ENCODE measurements around the gene CAMK2B. TPM values are rescaled to one million over a fixed set of nuclear protein-coding genes. Genes with fewer than 3 reads are reported as not detected.

Gene CAMK2B
- total and polyA plus RNA-seq, 2 of the 13 experiments (the other 11 are each of a cell fraction or from before 2014, with no cell fraction given): 0.27 to 0.48 TPM

- no peak overlapping the region for H3K4me3 ChIP-seq (replicated peaks in 1 of 3; ENCODE audit: insufficient read depth in 1 of 3, low read depth in 2 of 3, low read length in 3 of 3)
- no TSS peak for BruUV-seq (replicated peaks)
- H3K9ac ChIP-seq (ENCODE audit: insufficient read depth, low read depth, low read length): no peak overlapping the region
- no peaks in the 10 kb centered on the region for H3K36me3 ChIP-seq (replicated peaks in 1 of 2; ENCODE audit: control insufficient read depth in 1 of 2, insufficient read depth in 2 of 2, low read length in 2 of 2)
- peak overlapping the region; percentile 1; the same call in 1 of the 2 replicates for H3K4me2 ChIP-seq (ENCODE audit: low read depth, low read length)
- H4K20me1 ChIP-seq (ENCODE audit: insufficient read depth, low read length): no peaks in the 10 kb centered on the region
- POLR2A ChIA-PET: no interaction called here
- no peak for DNase-seq (ENCODE audit: low spot score)
- CTCF ChIA-PET (ENCODE audit: low intra/inter-chr PET ratio, low total read pairs): no interaction called here
- FAIRE-seq: no peak
- in situ Hi-C loops (cut with HindIII; ENCODE audit: extremely low pct_ligation_motif_present, low pct_unique_long_range_greater_than_20kb) (no loop called here), intact Hi-C loops (cut with micrococcal nuclease; ENCODE audit: unreplicated experiment) (no loop called here)
- H2AFZ ChIP-seq (ENCODE audit: low read length): no peak overlapping the region
- no peak for ATAC-seq
- H3K9me3 ChIP-seq (ENCODE audit: low read length): no peaks in the 10 kb centered on the region
- peaks cover 14 to 36% of the 10 kb centered on the region in 2 experiments; a peak in 4 of 5 replicates for H3K27me3 ChIP-seq (ENCODE audit: control insufficient read depth in 1 of 2, insufficient read depth in 2 of 2, low read length in 2 of 2)
- no peaks in the 10 kb centered on the region for H3K79me2 ChIP-seq (ENCODE audit: insufficient read depth, low read length)
- no peak overlapping the region for H3K27ac ChIP-seq (ENCODE audit: extremely low read length, insufficient read depth, low read length)
- peaks cover 18% of the 10 kb centered on the region for H3K4me1 ChIP-seq (ENCODE audit: insufficient read depth, low read length)
- WGBS (ENCODE audit: low lambda C conversion rate): 38% methylated on average over 3 of the region's 4 CpGs
- TF ChIP-seq NR2F2 (IDR thresholded peaks at IDR 0.05; ENCODE audit: borderline replicate concordance, low read depth) (no peak), MNT (IDR thresholded peaks at IDR 0.05) (peak; percentile 87; the same call in 1 of the 2 replicates)
Measured at GRCh38 chr7:44258423-44258760, 67.0 kb downstream of the CAMK2B start.

GRCh38 chr7:44257618-44258422 lies 67.6 kb downstream of the CAMK2B start:
- 58% methylated on average over 7 of the region's 18 CpGs for WGBS (ENCODE audit: low lambda C conversion rate)
- Histone ChIP-seq H3K4me3 (replicated peaks in 1 of 3; ENCODE audit: insufficient read depth in 1 of 3, low read depth in 2 of 3, low read length in 3 of 3) (no peak overlapping the region), H3K4me1 (ENCODE audit: insufficient read depth, low read length) (peaks cover 18% of the 10 kb centered on the region), H3K36me3 (replicated peaks in 1 of 2; ENCODE audit: control insufficient read depth in 1 of 2, insufficient read depth in 2 of 2, low read length in 2 of 2) (no peaks in the 10 kb centered on the region), H3K27ac (ENCODE audit: extremely low read length, insufficient read depth, low read length) (no peak overlapping the region), H4K20me1 (ENCODE audit: insufficient read depth, low read length) (no peaks in the 10 kb centered on the region), H3K9me3 (ENCODE audit: low read length) (no peaks in the 10 kb centered on the region), H2AFZ (ENCODE audit: low read length) (no peak overlapping the region), H3K9ac (ENCODE audit: insufficient read depth, low read depth, low read length) (no peak overlapping the region), H3K4me2 (ENCODE audit: low read depth, low read length) (peak overlapping the region; percentile 5; the same call in 1 of the 2 replicates), H3K79me2 (ENCODE audit: insufficient read depth, low read length) (no peaks in the 10 kb centered on the region), H3K27me3 (ENCODE audit: control insufficient read depth in 1 of 2, insufficient read depth in 2 of 2, low read length in 2 of 2) (peaks cover 13 to 32% of the 10 kb centered on the region in 2 experiments; a peak in 4 of 5 replicates)
- POLR2A ChIA-PET: no interaction called here
- DNase-seq (ENCODE audit: low spot score): peak; percentile 67
- FAIRE-seq: no peak
- ATAC-seq: peak; percentile 92
- intact Hi-C loops (cut with micrococcal nuclease; ENCODE audit: unreplicated experiment) (no loop called here), in situ Hi-C loops (cut with HindIII; ENCODE audit: extremely low pct_ligation_motif_present, low pct_unique_long_range_greater_than_20kb) (no loop called here)
- BruUV-seq (replicated peaks): no TSS peak
- CTCF ChIA-PET (ENCODE audit: low intra/inter-chr PET ratio, low total read pairs): no interaction called here
- no peak for TF ChIP-seq ZIK1 (CRISPR knock-in tag; IDR thresholded peaks at IDR 0.05; ENCODE audit: borderline replicate concordance, low read depth)
- no peak for TF ChIP-seq ATF6 (CRISPR knock-in tag; conservative IDR thresholded peaks at IDR 0.05)
- no peak for TF ChIP-seq HNRNPUL1 (IDR thresholded peaks at IDR 0.05; ENCODE audit: low read depth, low read length)
- no peak for TF ChIP-seq ZNF3 (CRISPR knock-in tag; IDR thresholded peaks at IDR 0.05)
- no peak for TF ChIP-seq FUBP1 (CRISPR knock-in tag; IDR thresholded peaks at IDR 0.05; ENCODE audit: borderline replicate concordance)
